Endothelial cell of coronary artery (primary cell): ENCODE results near the gene CFAP20. TPM values are rescaled to one million over a fixed set of nuclear protein-coding genes. Genes with fewer than 3 reads are reported as not detected.

Experiments used
- total RNA-seq: library from RNA; depleted of rRNA; stranded (reverse); fragments of >200 nt; gene quantifications from 2 replicates; pipeline ENCODE4 v1.2.3, GENCODE V29; 2014

Gene CFAP20
- 39.9 and 51.3 TPM in 2 replicates for total RNA-seq

GRCh38 chr16:58129097-58129936, at the start of gene CFAP20:
CFAP20 (minus strand) TSS chr16:58129381; CDS start chr16:58129115, 266 bp downstream.

Other genes starting within 250 kb of the CFAP20 start
- under 0.01 TPM in 1 of 2 replicates, not detected in the other for gene CNGB1, start 158.3 kb downstream of the CFAP20 start, total RNA-seq
- 3.0 and 3.3 TPM in 2 replicates for gene ZNF319, start 128.7 kb downstream of the CFAP20 start, total RNA-seq
- gene USB1, start 128.0 kb downstream of the CFAP20 start, total RNA-seq, result 25.0 and 35.3 TPM in 2 replicates
- 4.6 and 7.2 TPM in 2 replicates for gene MMP15, start 103.6 kb downstream of the CFAP20 start, total RNA-seq
- 34.8 and 51.3 TPM in 2 replicates for gene CSNK2A2, start 68.7 kb upstream of the CFAP20 start, total RNA-seq
- gene PRSS54, start 165.6 kb upstream of the CFAP20 start, total RNA-seq, result not detected in 2 replicates